SK-N-MC (cell line): ENCODE data around the gene TSPAN5.

ENCODE experiments used
- EZH2 ChIP-seq: fragments of 200-600 bp; sonication (generic); IDR thresholded peaks from one replicate; pipeline ENCODE4 v1.6.1; 2017; ENCODE audit warnings: antibody characterized with exemption
- FOXP2 ChIP-seq: optimal IDR thresholded peaks from 2 replicates; pipeline ENCODE3; 2011; ENCODE audit warnings: mild to moderate bottlenecking, moderate library complexity; ENCODE audit not compliant: insufficient read depth; ENCODE audit errors: extremely low read length, control extremely low read depth
- POLR2AphosphoS5 ChIP-seq: IDR thresholded peaks from 2 replicates; pipeline ENCODE4 v1.6.1; 2012; ENCODE audit warnings: mild to moderate bottlenecking, low read depth, low read length, borderline replicate concordance

DNA sequence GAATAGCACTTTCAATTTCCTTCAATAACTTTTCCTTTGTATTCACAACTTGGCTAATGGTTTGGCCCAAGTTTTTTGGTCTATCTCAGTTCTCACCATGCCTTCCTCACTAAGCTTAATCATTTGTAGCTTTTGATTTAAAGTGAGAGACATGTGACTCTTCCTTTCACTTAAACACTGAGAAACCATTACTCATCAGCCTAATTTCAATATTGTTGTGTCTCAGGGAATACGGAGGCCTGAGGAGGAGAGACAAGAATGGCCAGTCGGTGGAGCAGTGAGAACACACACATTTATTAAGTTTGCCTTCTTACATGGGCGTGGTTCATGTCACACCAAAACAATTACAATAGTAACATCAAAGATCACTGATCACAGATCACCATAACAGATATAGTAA is 56.7 kb downstream of the TSPAN5 start:
- TF ChIP-seq EZH2 = no peak
- TF ChIP-seq POLR2AphosphoS5 = no peak
- no peak for TF ChIP-seq FOXP2
